Measurements from ENCODE around the gene ARID5B.

The ARID5B gene

DNA sequence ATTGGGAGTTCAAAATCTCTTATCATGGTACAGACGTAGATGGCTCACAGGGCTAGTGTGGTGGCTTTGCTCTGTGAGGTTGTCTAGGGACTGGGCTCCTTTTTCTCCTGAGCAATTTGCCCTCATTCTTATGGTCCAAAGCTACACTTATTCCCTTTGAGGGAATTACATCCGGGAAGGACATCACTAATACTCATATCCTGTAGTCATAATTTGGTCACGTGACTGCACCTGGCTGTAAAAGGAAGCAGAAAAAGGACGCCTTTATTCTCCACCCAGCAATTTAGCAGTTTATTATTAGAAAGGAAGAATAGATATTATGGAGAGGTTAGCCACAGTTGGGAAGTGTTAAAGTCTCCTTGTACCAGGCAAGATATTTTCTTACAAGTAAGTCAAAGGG is 28.1 kb downstream of the ARID5B start:
- DNase-seq (ENCODE audit: low read depth): no peak
- TF ChIP-seq, protein P1, sequence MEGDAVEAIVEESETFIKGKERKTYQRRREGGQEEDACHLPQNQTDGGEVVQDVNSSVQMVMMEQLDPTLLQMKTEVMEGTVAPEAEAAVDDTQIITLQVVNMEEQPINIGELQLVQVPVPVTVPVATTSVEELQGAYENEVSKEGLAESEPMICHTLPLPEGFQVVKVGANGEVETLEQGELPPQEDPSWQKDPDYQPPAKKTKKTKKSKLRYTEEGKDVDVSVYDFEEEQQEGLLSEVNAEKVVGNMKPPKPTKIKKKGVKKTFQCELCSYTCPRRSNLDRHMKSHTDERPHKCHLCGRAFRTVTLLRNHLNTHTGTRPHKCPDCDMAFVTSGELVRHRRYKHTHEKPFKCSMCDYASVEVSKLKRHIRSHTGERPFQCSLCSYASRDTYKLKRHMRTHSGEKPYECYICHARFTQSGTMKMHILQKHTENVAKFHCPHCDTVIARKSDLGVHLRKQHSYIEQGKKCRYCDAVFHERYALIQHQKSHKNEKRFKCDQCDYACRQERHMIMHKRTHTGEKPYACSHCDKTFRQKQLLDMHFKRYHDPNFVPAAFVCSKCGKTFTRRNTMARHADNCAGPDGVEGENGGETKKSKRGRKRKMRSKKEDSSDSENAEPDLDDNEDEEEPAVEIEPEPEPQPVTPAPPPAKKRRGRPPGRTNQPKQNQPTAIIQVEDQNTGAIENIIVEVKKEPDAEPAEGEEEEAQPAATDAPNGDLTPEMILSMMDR (IDR thresholded peaks at IDR 0.05; ENCODE audit: low read length, missing control alignments): no peak
- H3K4me3 ChIP-seq (replicated peaks; ENCODE audit: low read depth, low read length): no peak overlapping the region

DNA sequence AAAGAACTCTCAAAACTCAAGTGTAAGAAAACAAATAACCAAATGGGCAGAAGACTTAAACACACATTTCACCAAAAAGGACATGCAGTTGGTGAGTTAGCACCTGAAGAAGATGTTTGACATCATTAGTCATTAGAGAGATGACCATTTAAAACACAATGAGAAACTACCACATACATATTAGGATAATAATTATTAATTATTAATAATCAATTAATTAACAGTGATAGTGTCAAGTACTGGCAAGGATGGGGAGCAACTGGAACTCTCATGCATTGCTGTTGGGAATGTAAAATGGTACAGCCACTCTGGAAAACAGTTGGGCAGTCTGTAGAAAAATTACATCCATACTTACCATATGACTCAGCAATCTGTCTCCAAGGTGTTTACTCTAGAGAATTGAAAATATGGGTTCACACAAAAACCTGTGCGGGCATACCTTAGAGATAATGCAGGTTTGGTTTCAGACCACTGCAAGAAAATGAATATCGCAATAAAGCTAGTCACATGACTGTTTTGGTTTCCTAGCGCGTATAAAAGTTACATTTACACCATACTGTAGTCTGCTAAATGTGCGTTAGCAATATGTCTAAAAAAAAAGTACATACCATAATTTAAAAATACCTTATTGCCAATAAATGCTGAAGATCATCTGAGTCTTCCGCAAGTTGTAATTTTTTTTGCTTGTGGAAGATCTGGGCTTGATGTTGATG is 30.3 kb downstream of the ARID5B start:
- DNase-seq (ENCODE audit: low read depth): no peak
- TF ChIP-seq, protein P1 (IDR thresholded peaks at IDR 0.05; ENCODE audit: low read length, missing control alignments): no peak
- H3K4me3 ChIP-seq (replicated peaks; ENCODE audit: low read depth, low read length): no peak overlapping the region

DNA sequence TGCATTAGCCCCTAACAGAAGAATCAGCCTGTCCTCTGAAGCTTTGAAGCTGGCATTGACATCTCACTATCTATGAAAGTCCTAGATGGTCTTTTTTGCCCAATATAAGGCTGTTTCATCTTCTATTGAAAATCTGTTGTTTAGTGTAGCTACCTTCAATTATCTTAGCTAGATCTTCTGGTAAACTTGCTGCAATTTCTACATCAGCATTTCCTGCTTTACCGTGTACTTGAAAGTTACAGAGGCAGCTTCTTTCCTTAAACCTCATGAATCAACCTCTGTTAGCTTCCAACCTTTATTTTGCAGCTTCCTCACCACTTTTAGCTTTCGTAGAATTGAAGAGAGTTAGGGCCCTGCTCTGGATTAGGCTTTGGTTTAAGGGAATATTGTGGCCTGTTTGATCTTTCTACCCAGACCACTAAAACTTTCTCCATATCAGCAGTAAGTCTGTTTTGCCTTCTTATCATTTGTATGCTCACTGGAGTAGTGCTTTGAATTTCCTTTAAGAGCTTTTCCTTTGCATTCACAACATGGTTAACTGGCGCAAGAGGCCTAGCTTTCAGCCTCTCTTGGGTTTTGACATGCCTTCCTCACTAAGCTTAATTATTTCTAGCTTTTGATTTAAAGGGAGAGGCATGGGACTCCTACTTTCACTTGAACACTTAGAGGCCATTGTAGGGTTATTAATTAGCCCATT is 32.5 kb downstream of the ARID5B start:
- TF ChIP-seq, protein P1 (IDR thresholded peaks at IDR 0.05; ENCODE audit: low read length, missing control alignments): no peak
- no peak overlapping the region for H3K4me3 ChIP-seq (replicated peaks; ENCODE audit: low read depth, low read length)
- no peak for DNase-seq (ENCODE audit: low read depth)

- TF ChIP-seq, protein P1 (IDR thresholded peaks at IDR 0.05; ENCODE audit: low read length, missing control alignments): no peak
- peak; percentile 17 for DNase-seq (ENCODE audit: low read depth)
- H3K4me3 ChIP-seq (replicated peaks; ENCODE audit: low read depth, low read length): no peak overlapping the region
Measured at GRCh38 chr10:61935077-61935476, 33.6 kb downstream of the ARID5B start.

- TF ChIP-seq, protein P1 (IDR thresholded peaks at IDR 0.05; ENCODE audit: low read length, missing control alignments): no peak
- DNase-seq (ENCODE audit: low read depth): no peak
- H3K4me3 ChIP-seq (replicated peaks; ENCODE audit: low read depth, low read length): no peak overlapping the region
Measured at GRCh38 chr10:61936770-61937169, 35.3 kb downstream of the ARID5B start.

DNA sequence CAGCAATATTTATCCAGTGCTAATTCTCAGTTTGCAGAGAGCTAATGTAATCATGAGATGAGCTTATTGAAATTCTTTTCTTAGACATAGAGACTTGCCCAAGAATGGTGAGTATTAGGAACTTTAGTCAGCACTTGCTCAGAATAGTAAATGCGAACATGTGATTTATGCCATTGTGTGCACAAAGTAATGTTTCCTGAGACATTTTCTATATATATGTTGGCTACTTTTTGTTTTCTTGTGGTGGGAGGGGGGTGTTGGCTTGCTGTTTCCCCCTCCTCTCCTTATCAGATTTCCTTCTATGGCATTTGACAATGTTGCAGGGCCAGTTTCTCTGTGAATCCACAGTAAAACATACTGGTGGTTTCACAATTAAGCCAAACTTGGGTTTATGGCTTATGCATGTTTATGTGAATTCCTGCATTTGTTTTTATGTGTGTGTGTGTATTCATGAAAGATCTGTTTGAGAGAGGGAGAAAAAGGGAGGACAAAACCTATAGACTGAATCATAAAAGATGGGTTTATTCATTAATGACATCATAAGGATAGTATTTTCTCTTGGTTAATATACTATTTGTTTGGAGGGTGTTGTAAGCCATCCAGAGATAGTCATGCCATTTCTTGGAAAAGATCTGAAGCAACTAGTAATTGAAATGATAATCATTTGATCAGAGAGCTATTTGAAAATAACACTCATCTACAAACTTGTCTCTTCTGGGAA is 36.3 kb downstream of the ARID5B start:
- DNase-seq (ENCODE audit: low read depth): peak; percentile 71
- H3K4me3 ChIP-seq (replicated peaks; ENCODE audit: low read depth, low read length): no peak overlapping the region
- TF ChIP-seq, protein P1 (IDR thresholded peaks at IDR 0.05; ENCODE audit: low read length, missing control alignments): no peak
